GM12892 (cell line): ENCODE results near the gene AVPR2.

Experiments used
- DNase-seq: peaks from one replicate; pipeline ENCODE4 v3.0.0; 2011; ENCODE audit not compliant: insufficient read length
- FAIRE-seq: peaks from 2 replicates; lab custom pipeline; 2011; peaks lifted over from hg19 to GRCh38; lab: Jason Lieb, UNC
- POLR2A ChIP-seq: IDR thresholded peaks from 2 replicates; pipeline ENCODE4 v1.6.1; 2011; ENCODE audit warnings: low read depth, low read length, control low read depth
- POLR2AphosphoS5 ChIP-seq: IDR thresholded peaks from 2 replicates; pipeline ENCODE4 v1.6.1; 2011; ENCODE audit warnings: low read depth, low read length, control low read depth
- TAF1 ChIP-seq: IDR thresholded peaks from 2 replicates; pipeline ENCODE4 v1.6.1; 2011; ENCODE audit warnings: low read depth, mild to moderate bottlenecking, control low read depth, low read length, borderline replicate concordance

Gene AVPR2

GRCh38 chrX:153909980-153910360 lies 5.5 kb downstream of the AVPR2 start:
- DNase-seq (no peak), FAIRE-seq (no peak)
- TF ChIP-seq TAF1 (no peak), POLR2AphosphoS5 (no peak), POLR2A (no peak)

GRCh38 chrX:153910446-153910845 lies 6.0 kb downstream of the AVPR2 start:
- FAIRE-seq (no peak), DNase-seq (no peak)
- TF ChIP-seq POLR2A (no peak), POLR2AphosphoS5 (no peak), TAF1 (no peak)

- no peak for DNase-seq
- TF ChIP-seq POLR2A (no peak), POLR2AphosphoS5 (no peak), TAF1 (no peak)
- FAIRE-seq = no peak
Observed at GRCh38 chrX:153911798-153912197, 7.3 kb downstream of the AVPR2 start.

- TF ChIP-seq POLR2A = no peak
- TF ChIP-seq TAF1 = no peak
- no peak for TF ChIP-seq POLR2AphosphoS5
- DNase-seq = no peak
- no peak for FAIRE-seq
Observed at GRCh38 chrX:153913211-153913610, 8.7 kb downstream of the AVPR2 start.

- DNase-seq (no peak), FAIRE-seq (no peak)
- TF ChIP-seq POLR2A = no peak
- TF ChIP-seq POLR2AphosphoS5 = no peak
- no peak for TF ChIP-seq TAF1
Observed at GRCh38 chrX:153913701-153914100, 9.2 kb downstream of the AVPR2 start.

GRCh38 chrX:153917869-153918268 lies 13.4 kb downstream of the AVPR2 start:
- DNase-seq = no peak
- FAIRE-seq = no peak
- TF ChIP-seq TAF1 (no peak), POLR2A (no peak), POLR2AphosphoS5 (no peak)

- no peak for TF ChIP-seq POLR2AphosphoS5
- no peak for TF ChIP-seq TAF1
- no peak for TF ChIP-seq POLR2A
- FAIRE-seq (no peak), DNase-seq (no peak)
Observed at GRCh38 chrX:153919281-153919680, 14.8 kb downstream of the AVPR2 start.

GRCh38 chrX:153920546-153920945 lies 16.1 kb downstream of the AVPR2 start:
- FAIRE-seq (no peak), DNase-seq (no peak)
- no peak for TF ChIP-seq TAF1
- no peak for TF ChIP-seq POLR2AphosphoS5
- no peak for TF ChIP-seq POLR2A

GRCh38 chrX:153921070-153921469 lies 16.6 kb downstream of the AVPR2 start:
- TF ChIP-seq POLR2A (no peak), TAF1 (no peak), POLR2AphosphoS5 (no peak)
- no peak for DNase-seq
- FAIRE-seq = no peak

- TF ChIP-seq POLR2A (no peak), POLR2AphosphoS5 (no peak), TAF1 (no peak)
- FAIRE-seq (no peak), DNase-seq (no peak)
Observed at GRCh38 chrX:153921511-153922446, 17.3 kb downstream of the AVPR2 start.

GRCh38 chrX:153922932-153923857 lies 18.7 kb downstream of the AVPR2 start:
- peak; percentile 30 for FAIRE-seq
- DNase-seq = no peak
- no peak for TF ChIP-seq POLR2AphosphoS5
